ENCODE results near the gene OIP5. TPM values are rescaled to one million over a fixed set of nuclear protein-coding genes. Genes with fewer than 3 reads are reported as not detected.
A peak's percentile ranks its signal among the peaks of the same experiment; 100 is the strongest.

OIP5 gene
- polyA plus RNA-seq, 1 donor from 2014 or later, result 1.7 TPM

DNA sequence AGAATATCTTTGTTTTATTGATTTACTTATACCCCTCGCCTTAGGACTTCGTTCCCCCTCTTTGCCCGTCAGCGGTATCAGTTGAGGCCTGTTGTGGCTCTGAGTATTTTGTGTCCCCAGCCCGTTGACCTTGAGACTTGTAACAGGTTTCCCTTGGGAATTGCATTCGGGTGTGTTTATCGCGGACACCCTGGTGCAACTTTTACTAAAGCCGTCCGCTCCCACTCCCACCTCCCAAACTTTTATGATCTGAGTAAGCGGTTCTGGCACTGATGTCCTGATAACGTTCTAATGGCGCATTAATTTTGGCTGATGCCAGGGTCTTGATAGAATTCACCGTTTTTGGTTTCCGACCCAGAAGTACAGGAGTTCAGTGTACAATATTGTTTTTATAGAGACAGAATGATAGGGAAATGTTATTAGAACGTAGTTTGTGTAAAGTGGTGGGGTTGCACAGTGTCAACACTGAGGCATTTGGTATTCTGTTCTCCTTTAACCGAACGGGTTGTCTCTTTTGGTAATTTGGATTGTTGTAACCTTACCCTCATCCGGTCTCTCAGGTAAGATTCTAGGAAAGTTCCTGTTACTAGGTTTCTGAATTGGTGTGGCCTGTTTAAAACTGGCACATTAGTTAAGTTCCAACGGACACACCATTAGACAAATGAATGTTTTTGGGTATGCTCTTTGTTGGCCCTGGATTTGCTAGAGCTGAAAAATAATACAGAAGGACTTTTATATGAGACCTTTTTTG lies 47.8 kb downstream of the OIP5 start:
- Histone ChIP-seq H3K4me2 (ENCODE audit: low read length) (peak overlapping the region; percentile 72), H3K4me3 (ENCODE audit: low read length) (peak overlapping the region; percentile 86), H3K9ac (ENCODE audit: low read length) (peak overlapping the region; percentile 93), H3K27ac (ENCODE audit: low read length) (peak overlapping the region; percentile 89), H4K20me1 (ENCODE audit: insufficient read depth) (no peaks in the 10 kb centered on the region), H3K27me3 (ENCODE audit: insufficient read depth, low read depth, low read length) (no peaks in the 10 kb centered on the region), H3F3A (ENCODE audit: insufficient read depth, low read length, poor library complexity, severe bottlenecking) (peaks cover 2% of the 10 kb centered on the region), H3K79me2 (replicated peaks; ENCODE audit: insufficient read depth, low read length) (peaks cover 29% of the 10 kb centered on the region), H2AFZ (ENCODE audit: low read depth, low read length) (peak overlapping the region; percentile 86), H3K36me3 (ENCODE audit: insufficient read depth, low read length) (peaks cover 8% of the 10 kb centered on the region), H3K9me2 (ENCODE audit: insufficient read depth, low read length) (no peaks in the 10 kb centered on the region), H3K9me3 (ENCODE audit: low read length) (no peaks in the 10 kb centered on the region)
- TF ChIP-seq, protein P1, sequence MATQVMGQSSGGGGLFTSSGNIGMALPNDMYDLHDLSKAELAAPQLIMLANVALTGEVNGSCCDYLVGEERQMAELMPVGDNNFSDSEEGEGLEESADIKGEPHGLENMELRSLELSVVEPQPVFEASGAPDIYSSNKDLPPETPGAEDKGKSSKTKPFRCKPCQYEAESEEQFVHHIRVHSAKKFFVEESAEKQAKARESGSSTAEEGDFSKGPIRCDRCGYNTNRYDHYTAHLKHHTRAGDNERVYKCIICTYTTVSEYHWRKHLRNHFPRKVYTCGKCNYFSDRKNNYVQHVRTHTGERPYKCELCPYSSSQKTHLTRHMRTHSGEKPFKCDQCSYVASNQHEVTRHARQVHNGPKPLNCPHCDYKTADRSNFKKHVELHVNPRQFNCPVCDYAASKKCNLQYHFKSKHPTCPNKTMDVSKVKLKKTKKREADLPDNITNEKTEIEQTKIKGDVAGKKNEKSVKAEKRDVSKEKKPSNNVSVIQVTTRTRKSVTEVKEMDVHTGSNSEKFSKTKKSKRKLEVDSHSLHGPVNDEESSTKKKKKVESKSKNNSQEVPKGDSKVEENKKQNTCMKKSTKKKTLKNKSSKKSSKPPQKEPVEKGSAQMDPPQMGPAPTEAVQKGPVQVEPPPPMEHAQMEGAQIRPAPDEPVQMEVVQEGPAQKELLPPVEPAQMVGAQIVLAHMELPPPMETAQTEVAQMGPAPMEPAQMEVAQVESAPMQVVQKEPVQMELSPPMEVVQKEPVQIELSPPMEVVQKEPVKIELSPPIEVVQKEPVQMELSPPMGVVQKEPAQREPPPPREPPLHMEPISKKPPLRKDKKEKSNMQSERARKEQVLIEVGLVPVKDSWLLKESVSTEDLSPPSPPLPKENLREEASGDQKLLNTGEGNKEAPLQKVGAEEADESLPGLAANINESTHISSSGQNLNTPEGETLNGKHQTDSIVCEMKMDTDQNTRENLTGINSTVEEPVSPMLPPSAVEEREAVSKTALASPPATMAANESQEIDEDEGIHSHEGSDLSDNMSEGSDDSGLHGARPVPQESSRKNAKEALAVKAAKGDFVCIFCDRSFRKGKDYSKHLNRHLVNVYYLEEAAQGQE (IDR thresholded peaks at IDR 0.05; ENCODE audit: borderline replicate concordance), result no peak
- TF ChIP-seq SMC3 (conservative IDR thresholded peaks at IDR 0.05; ENCODE audit: poor library complexity) (no peak), TAF1 (IDR thresholded peaks at IDR 0.05; ENCODE audit: low read depth) (no peak), EP300 (conservative IDR thresholded peaks at IDR 0.05; ENCODE audit: poor library complexity, severe bottlenecking) (no peak), POLR2AphosphoS5 (IDR thresholded peaks at IDR 0.05) (no peak), EZH2 (IDR thresholded peaks at IDR 0.05; ENCODE audit: borderline replicate concordance, insufficient read depth, low read length, poor library complexity, severe bottlenecking) (no peak), MXI1 (conservative IDR thresholded peaks at IDR 0.05; ENCODE audit: poor library complexity, severe bottlenecking) (no peak), RAD21 (conservative IDR thresholded peaks at IDR 0.05) (no peak)
- TF ChIP-seq, protein P2, sequence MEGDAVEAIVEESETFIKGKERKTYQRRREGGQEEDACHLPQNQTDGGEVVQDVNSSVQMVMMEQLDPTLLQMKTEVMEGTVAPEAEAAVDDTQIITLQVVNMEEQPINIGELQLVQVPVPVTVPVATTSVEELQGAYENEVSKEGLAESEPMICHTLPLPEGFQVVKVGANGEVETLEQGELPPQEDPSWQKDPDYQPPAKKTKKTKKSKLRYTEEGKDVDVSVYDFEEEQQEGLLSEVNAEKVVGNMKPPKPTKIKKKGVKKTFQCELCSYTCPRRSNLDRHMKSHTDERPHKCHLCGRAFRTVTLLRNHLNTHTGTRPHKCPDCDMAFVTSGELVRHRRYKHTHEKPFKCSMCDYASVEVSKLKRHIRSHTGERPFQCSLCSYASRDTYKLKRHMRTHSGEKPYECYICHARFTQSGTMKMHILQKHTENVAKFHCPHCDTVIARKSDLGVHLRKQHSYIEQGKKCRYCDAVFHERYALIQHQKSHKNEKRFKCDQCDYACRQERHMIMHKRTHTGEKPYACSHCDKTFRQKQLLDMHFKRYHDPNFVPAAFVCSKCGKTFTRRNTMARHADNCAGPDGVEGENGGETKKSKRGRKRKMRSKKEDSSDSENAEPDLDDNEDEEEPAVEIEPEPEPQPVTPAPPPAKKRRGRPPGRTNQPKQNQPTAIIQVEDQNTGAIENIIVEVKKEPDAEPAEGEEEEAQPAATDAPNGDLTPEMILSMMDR (IDR thresholded peaks at IDR 0.05; ENCODE audit: poor library complexity, severe bottlenecking), result no peak

DNA sequence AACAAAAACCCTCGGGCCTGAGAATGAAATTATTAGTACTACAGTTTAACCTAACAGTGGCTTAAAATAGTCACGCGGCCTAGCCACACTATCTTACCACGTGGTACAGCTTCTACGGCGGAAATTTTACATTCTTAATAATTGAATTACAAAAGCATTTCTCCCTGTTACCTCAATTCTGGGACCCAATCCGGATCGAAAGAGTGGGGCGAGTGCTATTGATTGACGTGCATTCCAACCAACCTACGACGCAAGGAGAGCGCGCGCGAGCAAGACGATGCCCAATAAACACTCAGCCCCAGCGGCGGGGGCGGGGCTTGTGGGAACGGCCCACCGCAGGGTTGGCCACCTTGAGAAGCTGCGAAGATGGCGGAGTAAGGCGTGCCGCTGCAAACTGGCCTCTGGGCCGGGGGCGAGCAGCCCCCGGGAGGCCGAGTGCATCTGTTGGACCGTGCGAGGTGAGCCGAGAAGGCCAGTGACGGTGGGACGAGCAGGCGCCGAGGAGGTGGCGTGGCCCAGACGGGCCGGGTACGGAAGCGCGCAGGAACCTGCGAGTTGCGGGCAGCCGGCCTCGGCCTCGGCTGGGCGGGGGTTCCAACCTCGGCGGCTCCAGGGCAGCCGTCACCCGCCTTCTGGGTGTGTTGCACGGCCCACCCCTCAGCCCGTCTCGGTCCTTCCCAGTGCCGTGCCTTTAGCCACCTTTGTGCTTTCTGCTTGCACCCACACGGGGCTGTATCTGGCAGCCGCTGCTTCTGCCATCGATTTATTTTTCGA lies 48.6 kb downstream of the OIP5 start:
- H3K4me2 ChIP-seq (ENCODE audit: low read length), result no peak overlapping the region
- no peaks in the 10 kb centered on the region for H4K20me1 ChIP-seq (ENCODE audit: insufficient read depth)
- H3K9ac ChIP-seq (ENCODE audit: low read length), result peak overlapping the region; percentile 93
- H3K27ac ChIP-seq (ENCODE audit: low read length), result peak overlapping the region; percentile 89
- H3K27me3 ChIP-seq (ENCODE audit: insufficient read depth, low read depth, low read length), result no peaks in the 10 kb centered on the region
- peaks cover 2% of the 10 kb centered on the region for H3F3A ChIP-seq (ENCODE audit: insufficient read depth, low read length, poor library complexity, severe bottlenecking)
- TF ChIP-seq EZH2 (IDR thresholded peaks at IDR 0.05; ENCODE audit: borderline replicate concordance, insufficient read depth, low read length, poor library complexity, severe bottlenecking), result no peak
- peak; percentile 93 for TF ChIP-seq POLR2AphosphoS5 (IDR thresholded peaks at IDR 0.05)
- TF ChIP-seq MXI1 (conservative IDR thresholded peaks at IDR 0.05; ENCODE audit: poor library complexity, severe bottlenecking), result peak; percentile 92
- TF ChIP-seq SMC3 (conservative IDR thresholded peaks at IDR 0.05; ENCODE audit: poor library complexity), result peak; percentile 40
- no peak for TF ChIP-seq RAD21 (conservative IDR thresholded peaks at IDR 0.05)
- TF ChIP-seq, protein P1 (IDR thresholded peaks at IDR 0.05; ENCODE audit: borderline replicate concordance), result peak; percentile 85
- TF ChIP-seq, protein P2 (IDR thresholded peaks at IDR 0.05; ENCODE audit: poor library complexity, severe bottlenecking), result peak; percentile 25
- no peak for TF ChIP-seq EP300 (conservative IDR thresholded peaks at IDR 0.05; ENCODE audit: poor library complexity, severe bottlenecking)
- TF ChIP-seq TAF1 (IDR thresholded peaks at IDR 0.05; ENCODE audit: low read depth), result peak; percentile 87
- peaks cover 29% of the 10 kb centered on the region for H3K79me2 ChIP-seq (replicated peaks; ENCODE audit: insufficient read depth, low read length)
- H3K9me3 ChIP-seq (ENCODE audit: low read length), result no peaks in the 10 kb centered on the region
- peak overlapping the region; percentile 86 for H3K4me3 ChIP-seq (ENCODE audit: low read length)
- H3K36me3 ChIP-seq (ENCODE audit: insufficient read depth, low read length), result peaks cover 8% of the 10 kb centered on the region
- H3K9me2 ChIP-seq (ENCODE audit: insufficient read depth, low read length), result no peaks in the 10 kb centered on the region
- H2AFZ ChIP-seq (ENCODE audit: low read depth, low read length), result peak overlapping the region; percentile 86

All from neural cell (in vitro differentiated cells).